CD4-positive, alpha-beta T cell (primary cell): ENCODE data around the gene CRYBG1. TPM values are rescaled to one million over a fixed set of nuclear protein-coding genes. Genes with fewer than 3 reads are reported as not detected.

Experiments used
- ATAC-seq: fragments of 200-7000 bp; cut with Tn5 transposase; one replicate; pipeline ENCODE4 v1.10.0; 2022; ENCODE audit warnings: mild to moderate bottlenecking; ENCODE audit not compliant: poor library complexity
- CTCF ChIA-PET: fragments of 350-600 bp; sonication (Branson Sonifier 250); formaldehyde crosslinking; loops from one replicate; lab custom pipeline; 2021; ENCODE audit warnings: antibody characterized with exemption, inconsistent platforms; lab: Charles Lee
- POLR2A ChIA-PET: fragments of 350-600 bp; sonication (Branson Sonifier 250); formaldehyde crosslinking; loops from one replicate; lab custom pipeline; 2021; ENCODE audit warnings: antibody characterized with exemption, inconsistent platforms; lab: Charles Lee
- DNase-seq, 14 experiments: peaks; one replicate each; pipeline ENCODE4 v3.0.0-alpha.2; 2013 to 2020; ENCODE audit warnings: mixed read lengths in 2 of 14
- H3K27ac ChIP-seq, 2 donors: one replicate each; pipeline versions ENCODE4 v1.5.1 to v1.7.0; 2013; ENCODE audit warnings: low read length in 2 of 2, low read depth in 1 of 2, mild to moderate bottlenecking in 1 of 2
- H3K27me3 ChIP-seq, 2 experiments: 1 replicate in 1 of 2; 2 replicates in 1 of 2; pipeline versions ENCODE4 v1.6.1 to v1.7.0; 2013; ENCODE audit warnings: low read length in 2 of 2, control low read depth in 1 of 2, mild to moderate bottlenecking in 1 of 2, moderate library complexity in 1 of 2; ENCODE audit not compliant: insufficient read depth in 2 of 2, control insufficient read depth in 1 of 2
- H3K36me3 ChIP-seq: one replicate; pipeline ENCODE4 v1.6.1; 2013; ENCODE audit warnings: low read length, control low read depth; ENCODE audit not compliant: insufficient read depth
- H3K4me1 ChIP-seq: one replicate; pipeline ENCODE4 v1.6.1; 2013; ENCODE audit warnings: low read length, control low read depth; ENCODE audit not compliant: insufficient read depth
- H3K4me3 ChIP-seq: one replicate; pipeline ENCODE4 v1.5.1; 2013; ENCODE audit warnings: mild to moderate bottlenecking, low read length, moderate library complexity
- H3K9me3 ChIP-seq, 2 experiments: 1 replicate in 1 of 2; 2 replicates in 1 of 2; pipeline versions ENCODE4 v1.6.1 to v1.7.0; 2013; ENCODE audit warnings: low read length in 2 of 2, mild to moderate bottlenecking in 2 of 2, control low read depth in 1 of 2, moderate library complexity in 1 of 2; ENCODE audit not compliant: control insufficient read depth in 1 of 2, insufficient read depth in 1 of 2
- H3K27ac Mint-ChIP-seq: one replicate; pipeline ENCODE4 v1.8.0; 2020; ENCODE audit warnings: mixed read lengths
- H3K27me3 Mint-ChIP-seq: one replicate; pipeline ENCODE4 v1.8.0; 2021; ENCODE audit warnings: mixed read lengths
- H3K36me3 Mint-ChIP-seq: one replicate; pipeline ENCODE4 v1.8.0; 2021; ENCODE audit warnings: low read depth, mixed read lengths
- H3K4me1 Mint-ChIP-seq: one replicate; pipeline ENCODE4 v1.8.0; 2021; ENCODE audit warnings: low read depth, mixed read lengths
- H3K4me3 Mint-ChIP-seq: one replicate; pipeline ENCODE4 v1.8.0; 2020; ENCODE audit warnings: mild to moderate bottlenecking, mixed read lengths
- H3K9me3 Mint-ChIP-seq: one replicate; pipeline ENCODE4 v1.8.0; 2020; ENCODE audit warnings: mixed read lengths
- CTCF ChIP-seq: fragments of 200-600 bp; IDR thresholded peaks from one replicate; pipeline ENCODE4 v1.8.0; 2022; ENCODE audit warnings: antibody characterized with exemption, mild to moderate bottlenecking
- intact Hi-C, 2 experiments: fragments of 100-400 bp; cut with DNase I in 1 of 2; cut with micrococcal nuclease in 1 of 2; formaldehyde crosslinking; loops; one replicate each; pipeline versions ENCODE4 v1.15.1 to v1.9.0; 2023 to 2025; cut with DNase I, micrococcal nuclease
- total RNA-seq, 174 experiments: library from RNA in 2 of 174; stranded (reverse) in 2 of 174; gene quantifications; one replicate each; pipeline ENCODE4 v1.2.3 and lab custom pipeline; 2021 to 2026

CRYBG1 gene
- total RNA-seq, 2 experiments from 2014 or later, result 58.5 to 59.4 TPM

DNA sequence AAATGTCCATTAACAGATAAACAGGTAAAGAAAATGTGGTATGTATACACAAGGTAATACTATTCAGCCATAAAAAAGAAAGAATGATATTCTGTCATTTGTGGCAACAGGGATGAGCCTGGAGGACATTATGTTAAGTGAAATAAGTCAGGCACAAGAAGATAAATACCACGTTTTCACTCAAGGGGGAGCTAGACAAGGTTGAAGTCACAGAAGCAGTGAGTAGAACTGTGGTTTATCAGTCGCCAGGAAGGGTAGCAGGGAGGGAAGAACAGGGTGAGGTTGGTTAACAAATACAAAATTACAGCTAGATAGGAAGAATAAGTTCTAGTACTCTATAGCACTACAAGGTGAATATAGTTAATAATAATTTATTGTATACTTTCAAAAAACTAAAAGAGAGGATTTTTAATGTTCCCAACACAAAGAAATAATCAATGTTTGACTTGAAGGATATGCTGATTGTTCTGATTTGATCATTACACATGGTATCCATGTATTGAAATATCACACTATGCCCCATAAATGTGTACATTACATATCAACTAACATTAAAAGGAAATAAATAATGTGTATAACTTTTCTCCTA lies 247.7 kb downstream of the CRYBG1 start:
- Mint-ChIP-seq H3K36me3 (peaks cover 55% of the 10 kb centered on the region), H3K27me3 (no peaks in the 10 kb centered on the region), H3K4me1 (peaks cover 5% of the 10 kb centered on the region), H3K27ac (no peak overlapping the region), H3K4me3 (no peak overlapping the region), H3K9me3 (no peaks in the 10 kb centered on the region)
- H3K4me1 ChIP-seq, result no peaks in the 10 kb centered on the region
- peaks cover 9% of the 10 kb centered on the region for H3K36me3 ChIP-seq
- no peaks in the 10 kb centered on the region for H3K9me3 ChIP-seq
- no peak overlapping the region for H3K27ac ChIP-seq
- intact Hi-C loops, result loop anchor here in 1 of 2 experiments (10.0 kb wide), 1 partner anchor 387 kb away; no protein-coding TSS in a partner anchor
- peak; percentile 70 for TF ChIP-seq CTCF
- ATAC-seq (peak; percentile 86), DNase-seq (peak in 5 of 14 experiments; percentile 7 to 72 (median 62))
- CTCF ChIA-PET, result interaction anchor here (0.8 to 1.3 kb wide), 10 partner anchors 13 to 371 kb away, joined by 3 to 7 read pairs (median 4); no protein-coding TSS in a partner anchor
- POLR2A ChIA-PET, result interaction anchor here (0.6 to 1.1 kb wide), 2 partner anchors 22 to 571 kb away, joined by 3 read pairs; no protein-coding TSS in a partner anchor
- no peak overlapping the region for H3K4me3 ChIP-seq
- no peaks in the 10 kb centered on the region for H3K27me3 ChIP-seq

- CTCF ChIA-PET, result interaction anchor here (1.4 kb wide), 1 partner anchor 16 kb away, joined by 5 read pairs; no protein-coding TSS in a partner anchor
- Histone ChIP-seq H3K9me3 (no peaks in the 10 kb centered on the region), H3K27me3 (no peaks in the 10 kb centered on the region), H3K4me1 (no peaks in the 10 kb centered on the region), H3K36me3 (peaks cover 11% of the 10 kb centered on the region), H3K27ac (no peak overlapping the region), H3K4me3 (no peak overlapping the region)
- intact Hi-C loops, result loop anchor here in 1 of 2 experiments (10.0 kb wide), 1 partner anchor 385 kb away; no protein-coding TSS in a partner anchor
- POLR2A ChIA-PET, result no interaction called here
- no peak for TF ChIP-seq CTCF
- H3K36me3 Mint-ChIP-seq, result peaks cover 56% of the 10 kb centered on the region
- DNase-seq (peak in 2 of 14 experiments; percentile 10 to 14), ATAC-seq (no peak)
- H3K4me1 Mint-ChIP-seq, result peaks cover 5% of the 10 kb centered on the region
- no peak overlapping the region for H3K27ac Mint-ChIP-seq
- H3K9me3 Mint-ChIP-seq, result no peaks in the 10 kb centered on the region
- H3K27me3 Mint-ChIP-seq, result no peaks in the 10 kb centered on the region
- H3K4me3 Mint-ChIP-seq, result no peak overlapping the region
These were observed 249.2 kb downstream of the CRYBG1 start for GRCh38 chr6:106609699-106610098.

GRCh38 chr6:106611030-106611429 lies 250.5 kb downstream of the CRYBG1 start:
- Histone ChIP-seq H3K27ac (no peak overlapping the region), H3K36me3 (peaks cover 10% of the 10 kb centered on the region), H3K4me1 (no peaks in the 10 kb centered on the region), H3K4me3 (no peak overlapping the region), H3K27me3 (no peaks in the 10 kb centered on the region), H3K9me3 (no peaks in the 10 kb centered on the region)
- Mint-ChIP-seq H3K9me3 (no peaks in the 10 kb centered on the region), H3K4me3 (no peak overlapping the region), H3K4me1 (peaks cover 5% of the 10 kb centered on the region), H3K27ac (no peak overlapping the region), H3K36me3 (peaks cover 54% of the 10 kb centered on the region), H3K27me3 (no peaks in the 10 kb centered on the region)
- no peak for TF ChIP-seq CTCF
- ChIA-PET CTCF (interaction anchor here (1.4 kb wide), 1 partner anchor 15 kb away, joined by 5 read pairs; no protein-coding TSS in a partner anchor), POLR2A (interaction anchor here (0.6 kb wide), 1 partner anchor 1318 kb away, joined by 3 read pairs; no protein-coding TSS in a partner anchor)
- ATAC-seq (no peak), DNase-seq (no peak)
- intact Hi-C loops, result no loop called here
